HepG2 (cell line): ENCODE data around the gene SPATA31A7. TPM values are rescaled to one million over a fixed set of nuclear protein-coding genes. Genes with fewer than 3 reads are reported as not detected.
"Not testable (repeated sequence)": the region's sequence is repeated elsewhere in the genome, so short reads cannot be mapped to it uniquely, and the experiment has no call there.

ENCODE experiments used
- ATAC-seq: fragments of 200-7000 bp; cut with Tn5 transposase; 3 replicates; pipeline ENCODE4 v1.9.1; 2020; ENCODE audit warnings: mild to moderate bottlenecking, moderate library complexity
- Bru-seq: library from RNA; stranded (reverse); fragments of 400-500 nt; gene quantifications from one replicate; lab custom pipeline; 2021; lab: Mats Ljungman, UMichigan
- BruChase-seq, 2 experiments: library from RNA; stranded (reverse); fragments of 400-500 nt; gene quantifications; one replicate each; lab custom pipeline; 2021; lab: Mats Ljungman, UMichigan
- BruUV-seq: library from RNA; stranded (reverse); fragments of 400-500 nt; replicated peaks from 2 replicates; lab custom pipeline; 2021; lab: Mats Ljungman, UMichigan
- CTCF ChIA-PET: fragments of 300-600 bp; formaldehyde crosslinking; extraction: SDS; loops from one replicate; lab custom pipeline; 2021; ENCODE audit warnings: low total read pairs, inconsistent platforms, low intra/inter-chr PET ratio; lab: Yijun Ruan, JAX
- POLR2A ChIA-PET: fragments of 350-600 bp; sonication (Branson Sonifier 250); formaldehyde crosslinking; loops from one replicate; lab custom pipeline; 2020; ENCODE audit warnings: antibody characterized with exemption, inconsistent platforms; lab: Yijun Ruan, JAX
- DNase-seq: peaks from one replicate; pipeline ENCODE4 v3.0.0-alpha.2; 2015; ENCODE audit warnings: low spot score
- FAIRE-seq: peaks from 3 replicates; lab custom pipeline; 2011; peaks lifted over from hg19 to GRCh38; lab: Jason Lieb, UNC
- H2AFZ ChIP-seq: one replicate; pipeline ENCODE4 v1.6.1; 2011; ENCODE audit warnings: low read length, inconsistent platforms
- H3K27ac ChIP-seq: fragments of 300-600 bp; 3 replicates; pipeline ENCODE4 v1.8.0; 2011; ENCODE audit warnings: mixed run types, mild to moderate bottlenecking, mixed read lengths, low read length, inconsistent platforms; ENCODE audit not compliant: insufficient read depth; ENCODE audit errors: extremely low read length
- H3K27me3 ChIP-seq, 2 experiments: fragments of 200-600 bp in 1 of 2; 2 replicates in 1 of 2; 3 replicates in 1 of 2; pipeline versions ENCODE4 v1.6.0 to v1.8.0; 2011; ENCODE audit warnings: low read length in 2 of 2, mild to moderate bottlenecking in 2 of 2, moderate library complexity in 2 of 2, inconsistent platforms in 1 of 2; ENCODE audit not compliant: insufficient read depth in 2 of 2, control insufficient read depth in 1 of 2
- H3K36me3 ChIP-seq, 2 experiments: fragments of 200-600 bp in 1 of 2; replicated peaks in 1 of 2; 2 replicates in 1 of 2; 3 replicates in 1 of 2; pipeline versions ENCODE4 v1.5.1 to v1.8.0; 2011; ENCODE audit warnings: low read length in 2 of 2, inconsistent platforms in 1 of 2; ENCODE audit not compliant: insufficient read depth in 2 of 2, control insufficient read depth in 1 of 2
- H3K4me1 ChIP-seq: 2 replicates; pipeline ENCODE4 v1.5.1; 2012; ENCODE audit warnings: low read length, inconsistent platforms; ENCODE audit not compliant: insufficient read depth
- H3K4me2 ChIP-seq: 2 replicates; pipeline ENCODE4 v1.6.0; 2011; ENCODE audit warnings: low read depth, low read length, inconsistent platforms
- H3K4me3 ChIP-seq, 3 experiments: fragments of 200-600 bp in 1 of 3; sonication (generic), shearing (Covaris generic) in 1 of 3; replicated peaks in 1 of 3; 2 replicates each; pipeline ENCODE4 v1.5.1; 2011 to 2016; ENCODE audit warnings: low read length in 3 of 3, inconsistent platforms in 2 of 3, low read depth in 2 of 3, mild to moderate bottlenecking in 2 of 3, control low read depth in 1 of 3, mixed read lengths in 1 of 3; ENCODE audit not compliant: insufficient read depth in 1 of 3
- H3K79me2 ChIP-seq: one replicate; pipeline ENCODE4 v1.6.1; 2011; ENCODE audit warnings: low read length, inconsistent platforms; ENCODE audit not compliant: insufficient read depth
- H3K9ac ChIP-seq: 2 replicates; pipeline ENCODE4 v1.6.0; 2011; ENCODE audit warnings: mild to moderate bottlenecking, low read depth, low read length, inconsistent platforms; ENCODE audit not compliant: insufficient read depth
- H3K9me3 ChIP-seq: 2 replicates; pipeline ENCODE4 v1.5.1; 2012; ENCODE audit warnings: mild to moderate bottlenecking, low read length
- H4K20me1 ChIP-seq: 2 replicates; pipeline ENCODE4 v1.6.0; 2011; ENCODE audit warnings: inconsistent platforms, mild to moderate bottlenecking, low read length, moderate library complexity; ENCODE audit not compliant: insufficient read depth
- WGBS: methylation state at CpG from one replicate; pipeline ENCODE4 v1.1.6; 2017; ENCODE audit warnings: low lambda C conversion rate; 5-methylcytosine and 5-hydroxymethylcytosine counted together
- in situ Hi-C: cut with HindIII; loops from 2 replicates; pipeline ENCODE4 v1.10.0; 2017; ENCODE audit warnings: low pct_unique_long_range_greater_than_20kb; ENCODE audit not compliant: extremely low pct_ligation_motif_present
- intact Hi-C: fragments of 100-400 bp; cut with micrococcal nuclease; formaldehyde crosslinking; loops from one replicate; pipeline ENCODE4 v1.10.0; 2022; ENCODE audit not compliant: unreplicated experiment
- long read RNA-seq, 2 experiments: library from RNA in 1 of 2; library from polyadenylated mRNA in 1 of 2; stranded (forward) in 1 of 2; unstranded in 1 of 2; transcript quantifications; one replicate each; pipeline ENCODE4 v2.0.0, GENCODE V29; 2019 to 2022
- polyA minus RNA-seq, 3 experiments: library from RNA; depleted of rRNA, polyadenylated mRNA; stranded (reverse); fragments of >200 nt; gene quantifications; 2 replicates each; pipeline ENCODE4 v1.2.3, GENCODE V29; 2011; ENCODE audit warnings: low replicate concordance in 1 of 3
- polyA plus RNA-seq, 8 experiments: library from polyadenylated mRNA; depleted of rRNA in 3 of 8; stranded (reverse) in 7 of 8; unstranded in 1 of 8; fragments of >200 nt; fragmentation: Illumina TruSeq in 4 of 8; extraction: Trizol in 4 of 8; gene quantifications; 2 replicates each; pipeline versions ENCODE4 v1.2.1 to v1.2.3, GENCODE V29; 2011 to 2016; ENCODE audit warnings: low read depth in 4 of 8, missing spikeins in 1 of 8, mixed read lengths in 1 of 8; ENCODE audit not compliant: insufficient read depth in 1 of 8
- small RNA-seq, 3 experiments: library from RNA; depleted of rRNA; stranded (forward); fragments of <200 nt; gene quantifications; one replicate each; pipeline ENCODE3, GENCODE V24; 2012; ENCODE audit warnings: low read depth in 2 of 3, low replicate concordance in 1 of 3; ENCODE audit not compliant: insufficient read length in 3 of 3, insufficient read depth in 2 of 3
- total RNA-seq, 5 experiments: library from RNA; depleted of rRNA; stranded (reverse); fragments of >200 nt; fragmentation: Illumina TruSeq; extraction: Trizol; gene quantifications; 2 replicates each; pipeline ENCODE4 v1.2.3, GENCODE V29; 2016; ENCODE audit warnings: low read depth in 1 of 5

The SPATA31A7 gene
- total RNA-seq (2016; rRNA removed; fragmentation: Illumina TruSeq; extraction: Trizol), result not detected in 2 replicates
- total RNA-seq (2016; cell fraction: cytosol; rRNA removed; fragmentation: Illumina TruSeq; extraction: Trizol; ENCODE audit: low read depth), result not detected in 2 replicates
- total RNA-seq (2016; cell fraction: insoluble cytoplasmic fraction; rRNA removed; fragmentation: Illumina TruSeq; extraction: Trizol), result not detected in 2 replicates
- not detected in 2 replicates for total RNA-seq (2016; cell fraction: membrane; rRNA removed; fragmentation: Illumina TruSeq; extraction: Trizol)
- total RNA-seq (2016; cell fraction: nucleus; rRNA removed; fragmentation: Illumina TruSeq; extraction: Trizol), result not detected in 2 replicates
- not detected in 2 replicates for polyA plus RNA-seq (2011; rRNA removed)
- not detected in 2 replicates for polyA plus RNA-seq (2011; cell fraction: cytosol; rRNA removed)
- not detected in 2 replicates for polyA plus RNA-seq (2011; cell fraction: nucleus; rRNA removed)
- not detected in 2 replicates for polyA plus RNA-seq (2012)
- not detected in 2 replicates for polyA plus RNA-seq (2016; cell fraction: cytosol; fragmentation: Illumina TruSeq; extraction: Trizol; ENCODE audit: low read depth)
- not detected in 2 replicates for polyA plus RNA-seq (2016; cell fraction: insoluble cytoplasmic fraction; fragmentation: Illumina TruSeq; extraction: Trizol; ENCODE audit: low read depth)
- not detected in 2 replicates for polyA plus RNA-seq (2016; cell fraction: membrane; fragmentation: Illumina TruSeq; extraction: Trizol; ENCODE audit: low read depth)
- not detected in 2 replicates for polyA plus RNA-seq (2016; cell fraction: nucleus; fragmentation: Illumina TruSeq; extraction: Trizol; ENCODE audit: insufficient read depth, low read depth)
- not detected in 2 replicates for polyA minus RNA-seq (2011; rRNA and poly(A)+ RNA removed; ENCODE audit: low replicate concordance)
- not detected in 2 replicates for polyA minus RNA-seq (2011; cell fraction: cytosol; rRNA and poly(A)+ RNA removed)
- polyA minus RNA-seq (2011; cell fraction: nucleus; rRNA and poly(A)+ RNA removed), result not detected in 2 replicates
- Bru-seq, nascent RNA, result not detected
- not detected for BruChase-seq, experiment 1, labeled RNA remaining after a 6-hour chase
- not detected for BruChase-seq, experiment 2, labeled RNA remaining after a 2-hour chase
- long read RNA-seq, experiment 1, result 0 reads
- long read RNA-seq, experiment 2, result 0 reads

- FAIRE-seq, H3K4me2 ChIP-seq, H3K79me2 ChIP-seq, H3K27me3 ChIP-seq, POLR2A ChIA-PET, H3K36me3 ChIP-seq, H3K9ac ChIP-seq, intact Hi-C loops, H2AFZ ChIP-seq, H3K27ac ChIP-seq, H3K4me3 ChIP-seq, in situ Hi-C loops, CTCF ChIA-PET, H3K9me3 ChIP-seq, BruUV-seq, DNase-seq, ATAC-seq, H3K4me1 ChIP-seq, H4K20me1 ChIP-seq: not testable (repeated sequence)
- no CpG with 5 or more reads among the region's 7 CpGs for WGBS
Observed at GRCh38 chr9:61189736-61190135, at the start of gene SPATA31A7. Gene SPATA31A7 (plus strand): TSS chr9:61190036. CDS start chr9:61190065, 29 bp downstream.

- 75% methylated on average over 1 of the region's 4 CpGs for WGBS
- H3K4me1 ChIP-seq, in situ Hi-C loops, intact Hi-C loops, POLR2A ChIA-PET, H3K36me3 ChIP-seq, H3K79me2 ChIP-seq, H3K27me3 ChIP-seq, DNase-seq, H3K27ac ChIP-seq, ATAC-seq, H3K9me3 ChIP-seq, H4K20me1 ChIP-seq, H2AFZ ChIP-seq, FAIRE-seq, CTCF ChIA-PET, H3K4me2 ChIP-seq, BruUV-seq, H3K4me3 ChIP-seq, H3K9ac ChIP-seq: not testable (repeated sequence)
Observed at GRCh38 chr9:61226438-61226837, 36.6 kb downstream of the SPATA31A7 start.

Small RNAs within 50 kb of the gene (small RNA-seq; reads per million reads assigned to genes)
- gene BX005040.2, result 0 reads per million in 3 experiments
